ENCODE measurements around the gene WNT6.

The WNT6 gene

GRCh38 chr2:218855305-218856166 lies 4.1 kb upstream of the WNT6 start:
- no peak overlapping the region for H3K9ac ChIP-seq (ENCODE audit: low read length in 5 of 5)
- no peak overlapping the region for H3K4me3 ChIP-seq (ENCODE audit: low read depth in 1 of 5, low read length in 5 of 5)
- no peaks in the 10 kb centered on the region for H3K9me3 ChIP-seq (ENCODE audit: control insufficient read depth in 5 of 5, low read length in 5 of 5)
- peaks cover 0 to 16% (median 12%) of the 10 kb centered on the region in 5 donors for H3K4me1 ChIP-seq (ENCODE audit: control insufficient read depth in 5 of 5, insufficient read depth in 5 of 5, low read length in 5 of 5)
- no peaks in the 10 kb centered on the region for H3K36me3 ChIP-seq (ENCODE audit: control insufficient read depth in 5 of 5, insufficient read depth in 5 of 5, low read length in 5 of 5)
- H3K27me3 ChIP-seq (ENCODE audit: control insufficient read depth in 5 of 5, insufficient read depth in 4 of 5, low read length in 5 of 5), result peaks cover 60 to 68% (median 62%) of the 10 kb centered on the region in 5 donors
- no peak overlapping the region for H3K27ac ChIP-seq (ENCODE audit: low read depth, low read length)

- peaks cover 61 to 69% (median 63%) of the 10 kb centered on the region in 5 donors for H3K27me3 ChIP-seq (ENCODE audit: control insufficient read depth in 5 of 5, insufficient read depth in 4 of 5, low read length in 5 of 5)
Measured at GRCh38 chr2:218856167-218856895, 3.3 kb upstream of the WNT6 start.

GRCh38 chr2:218856896-218857243 lies 2.7 kb upstream of the WNT6 start:
- H3K9ac ChIP-seq (ENCODE audit: low read length in 5 of 5), result no peak overlapping the region
- H3K27ac ChIP-seq (ENCODE audit: low read depth, low read length), result no peak overlapping the region
- peaks cover 66 to 72% (median 66%) of the 10 kb centered on the region in 5 donors for H3K27me3 ChIP-seq (ENCODE audit: control insufficient read depth in 5 of 5, insufficient read depth in 4 of 5, low read length in 5 of 5)
- no peaks in the 10 kb centered on the region for H3K9me3 ChIP-seq (ENCODE audit: control insufficient read depth in 5 of 5, low read length in 5 of 5)
- H3K36me3 ChIP-seq (ENCODE audit: control insufficient read depth in 5 of 5, insufficient read depth in 5 of 5, low read length in 5 of 5), result no peaks in the 10 kb centered on the region
- peaks cover 0 to 22% (median 17%) of the 10 kb centered on the region in 5 donors for H3K4me1 ChIP-seq (ENCODE audit: control insufficient read depth in 5 of 5, insufficient read depth in 5 of 5, low read length in 5 of 5)
- no peak overlapping the region for H3K4me3 ChIP-seq (ENCODE audit: low read depth in 1 of 5, low read length in 5 of 5)

More at GRCh38 chr2:218856167-218856895, 3.3 kb upstream of the WNT6 start:
- Histone ChIP-seq H3K27ac (ENCODE audit: low read depth, low read length) (no peak overlapping the region), H3K4me3 (ENCODE audit: low read depth in 1 of 5, low read length in 5 of 5) (no peak overlapping the region), H3K9ac (ENCODE audit: low read length in 5 of 5) (no peak overlapping the region), H3K9me3 (ENCODE audit: control insufficient read depth in 5 of 5, low read length in 5 of 5) (no peaks in the 10 kb centered on the region), H3K36me3 (ENCODE audit: control insufficient read depth in 5 of 5, insufficient read depth in 5 of 5, low read length in 5 of 5) (no peaks in the 10 kb centered on the region), H3K4me1 (ENCODE audit: control insufficient read depth in 5 of 5, insufficient read depth in 5 of 5, low read length in 5 of 5) (peaks cover 0 to 22% (median 17%) of the 10 kb centered on the region in 5 donors)

GRCh38 chr2:218857371-218858137 lies 2.1 kb upstream of the WNT6 start:
- Histone ChIP-seq H3K9me3 (ENCODE audit: control insufficient read depth in 5 of 5, low read length in 5 of 5) (no peaks in the 10 kb centered on the region), H3K4me3 (ENCODE audit: low read depth in 1 of 5, low read length in 5 of 5) (no peak overlapping the region), H3K36me3 (ENCODE audit: control insufficient read depth in 5 of 5, insufficient read depth in 5 of 5, low read length in 5 of 5) (no peaks in the 10 kb centered on the region), H3K4me1 (ENCODE audit: control insufficient read depth in 5 of 5, insufficient read depth in 5 of 5, low read length in 5 of 5) (peaks cover 0 to 22% (median 17%) of the 10 kb centered on the region in 5 donors), H3K27me3 (ENCODE audit: control insufficient read depth in 5 of 5, insufficient read depth in 4 of 5, low read length in 5 of 5) (peaks cover 68 to 75% (median 69%) of the 10 kb centered on the region in 5 donors), H3K9ac (ENCODE audit: low read length in 5 of 5) (no peak overlapping the region), H3K27ac (ENCODE audit: low read depth, low read length) (no peak overlapping the region)

- Histone ChIP-seq H3K36me3 (ENCODE audit: control insufficient read depth in 5 of 5, insufficient read depth in 5 of 5, low read length in 5 of 5) (no peaks in the 10 kb centered on the region), H3K4me3 (ENCODE audit: low read depth in 1 of 5, low read length in 5 of 5) (no peak overlapping the region), H3K9me3 (ENCODE audit: control insufficient read depth in 5 of 5, low read length in 5 of 5) (no peaks in the 10 kb centered on the region), H3K4me1 (ENCODE audit: control insufficient read depth in 5 of 5, insufficient read depth in 5 of 5, low read length in 5 of 5) (peaks cover 0 to 22% (median 17%) of the 10 kb centered on the region in 5 donors), H3K27ac (ENCODE audit: low read depth, low read length) (no peak overlapping the region), H3K9ac (ENCODE audit: low read length in 5 of 5) (no peak overlapping the region), H3K27me3 (ENCODE audit: control insufficient read depth in 5 of 5, insufficient read depth in 4 of 5, low read length in 5 of 5) (peaks cover 66 to 78% (median 68%) of the 10 kb centered on the region in 5 donors)
Measured at GRCh38 chr2:218858138-218858445, 1.5 kb upstream of the WNT6 start.

GRCh38 chr2:218858671-218859555 lies 692 bp upstream of the WNT6 start:
- no peak overlapping the region for H3K27ac ChIP-seq (ENCODE audit: low read depth, low read length)
- no peak overlapping the region for H3K9ac ChIP-seq (ENCODE audit: low read length in 5 of 5)
- H3K4me1 ChIP-seq (ENCODE audit: control insufficient read depth in 5 of 5, insufficient read depth in 5 of 5, low read length in 5 of 5), result peaks cover 0 to 22% (median 17%) of the 10 kb centered on the region in 5 donors
- peak overlapping the region in 1 of 5 donors; percentile 22 for H3K4me3 ChIP-seq (ENCODE audit: low read depth in 1 of 5, low read length in 5 of 5)
- no peaks in the 10 kb centered on the region for H3K9me3 ChIP-seq (ENCODE audit: control insufficient read depth in 5 of 5, low read length in 5 of 5)
- no peaks in the 10 kb centered on the region for H3K36me3 ChIP-seq (ENCODE audit: control insufficient read depth in 5 of 5, insufficient read depth in 5 of 5, low read length in 5 of 5)
- H3K27me3 ChIP-seq (ENCODE audit: control insufficient read depth in 5 of 5, insufficient read depth in 4 of 5, low read length in 5 of 5), result peaks cover 59 to 74% (median 60%) of the 10 kb centered on the region in 5 donors

- Histone ChIP-seq H3K4me1 (ENCODE audit: control insufficient read depth in 5 of 5, insufficient read depth in 5 of 5, low read length in 5 of 5) (peaks cover 0 to 22% (median 17%) of the 10 kb centered on the region in 5 donors), H3K9ac (ENCODE audit: low read length in 5 of 5) (no peak overlapping the region), H3K27me3 (ENCODE audit: control insufficient read depth in 5 of 5, insufficient read depth in 4 of 5, low read length in 5 of 5) (peaks cover 55 to 68% (median 65%) of the 10 kb centered on the region in 5 donors), H3K9me3 (ENCODE audit: control insufficient read depth in 5 of 5, low read length in 5 of 5) (no peaks in the 10 kb centered on the region), H3K4me3 (ENCODE audit: low read depth in 1 of 5, low read length in 5 of 5) (peak overlapping the region in 4 of 5 donors; percentile 4 to 52 (median 30)), H3K27ac (ENCODE audit: low read depth, low read length) (no peak overlapping the region), H3K36me3 (ENCODE audit: control insufficient read depth in 5 of 5, insufficient read depth in 5 of 5, low read length in 5 of 5) (no peaks in the 10 kb centered on the region)
Measured at GRCh38 chr2:218859988-218860831, 605 bp downstream of the WNT6 start.

- Histone ChIP-seq H3K27ac (ENCODE audit: low read depth, low read length) (no peak overlapping the region), H3K36me3 (ENCODE audit: control insufficient read depth in 5 of 5, insufficient read depth in 5 of 5, low read length in 5 of 5) (no peaks in the 10 kb centered on the region), H3K9me3 (ENCODE audit: control insufficient read depth in 5 of 5, low read length in 5 of 5) (no peaks in the 10 kb centered on the region), H3K9ac (ENCODE audit: low read length in 5 of 5) (no peak overlapping the region), H3K4me3 (ENCODE audit: low read depth in 1 of 5, low read length in 5 of 5) (peak overlapping the region in 1 of 5 donors; percentile 4), H3K4me1 (ENCODE audit: control insufficient read depth in 5 of 5, insufficient read depth in 5 of 5, low read length in 5 of 5) (peaks cover 0 to 22% (median 17%) of the 10 kb centered on the region in 5 donors), H3K27me3 (ENCODE audit: control insufficient read depth in 5 of 5, insufficient read depth in 4 of 5, low read length in 5 of 5) (peaks cover 52 to 66% (median 61%) of the 10 kb centered on the region in 5 donors)
Measured at GRCh38 chr2:218860950-218861381, 1.4 kb downstream of the WNT6 start.

All from subcutaneous abdominal adipose tissue (tissue), 5 donors.